Measurements from ENCODE around the gene JMJD8. TPM values are rescaled to one million over a fixed set of nuclear protein-coding genes. Genes with fewer than 3 reads are reported as not detected.

The JMJD8 gene
- total RNA-seq (2013): 24.9 TPM
- polyA plus RNA-seq (10 to 100 TPM; 28.7 to 45.3 (median 33.5) TPM), polyA minus RNA-seq (31.7 and 50.0 TPM in 2 replicates), total RNA-seq (4.5 to 20.4 (median 15.1) reads per million in 11 experiments)

- intact Hi-C loops (cut with micrococcal nuclease): loop anchor here (5.0 kb wide), 2 partner anchors 47 to 97 kb away; partner anchors contain the start of gene METTL26 (in 1 of the 2)
- WGBS (ENCODE audit: insufficient coverage): 1% methylated on average over 91 of the region's 91 CpGs
- H4K20me1 ChIP-seq (ENCODE audit: insufficient read depth, low read length): peaks cover 36% of the 10 kb centered on the region
- no peaks in the 10 kb centered on the region for H3K27me3 ChIP-seq (ENCODE audit: control insufficient read depth in 2 of 2, insufficient read depth in 2 of 2, low read length in 2 of 2)
- TF ChIP-seq CTCF (IDR thresholded peaks at IDR 0.05): no peak
- peak within 1 kb of the TSS; percentile 54 to 90 (median 88) for H3K27ac Mint-ChIP-seq
- H2AFZ ChIP-seq (ENCODE audit: insufficient read depth, low read depth, low read length, poor library complexity, severe bottlenecking): peak within 1 kb of the TSS; percentile 76
- DNase-seq: peak; percentile 94 to 97 (median 97)
- H3K9ac ChIP-seq (ENCODE audit: insufficient read depth, low read length, poor library complexity, severe bottlenecking): peak within 1 kb of the TSS; percentile 57
- peak within 1 kb of the TSS; percentile 48 to 69 for H3K27ac ChIP-seq (ENCODE audit: low read depth in 1 of 2, low read length in 2 of 2)
- H3K4me1 Mint-ChIP-seq: peaks cover 30% of the 10 kb centered on the region
- H3K4me2 ChIP-seq (replicated peaks; ENCODE audit: extremely low read depth, low read length, poor library complexity, severe bottlenecking): peak within 1 kb of the TSS; percentile 86
- no peaks in the 10 kb centered on the region for H3K9me3 Mint-ChIP-seq
- peak within 1 kb of the TSS; percentile 73 to 79 for H3K4me3 Mint-ChIP-seq
- peaks cover 20 to 21% of the 10 kb centered on the region in 2 donors for H3K36me3 ChIP-seq (replicated peaks in 1 of 2; ENCODE audit: control insufficient read depth in 1 of 2, insufficient read depth in 2 of 2, low read length in 2 of 2)
- H3K4me3 ChIP-seq (replicated peaks in 1 of 3; ENCODE audit: low read depth in 2 of 3, low read length in 3 of 3): peak within 1 kb of the TSS; percentile 41 to 78 (median 52)
- H3K4me1 ChIP-seq (ENCODE audit: control insufficient read depth in 1 of 2, insufficient read depth in 2 of 2, low read length in 2 of 2): peaks cover 41 to 66% of the 10 kb centered on the region in 2 donors
- peaks cover 33% of the 10 kb centered on the region for H3K79me2 ChIP-seq (ENCODE audit: insufficient read depth, low read length)
- H3K27me3 Mint-ChIP-seq (ENCODE audit: low read depth in 3 of 3): peaks cover 0 to 2% (median 0%) of the 10 kb centered on the region in 3 donors
- no peaks in the 10 kb centered on the region for H3K9me3 ChIP-seq (replicated peaks in 1 of 2; ENCODE audit: control insufficient read depth in 1 of 2, insufficient read depth in 1 of 2, low read length in 2 of 2)
- peaks cover 26 to 39% of the 10 kb centered on the region in 2 donors for H3K36me3 Mint-ChIP-seq
These were observed at the start of gene JMJD8 for GRCh38 chr16:684071-684794. TSS of gene JMJD8 (minus strand) at chr16:684334. CDS start at chr16:684319, 15 bp downstream.

- intact Hi-C loops (cut with micrococcal nuclease): no loop called here
- peaks cover 2% of the 10 kb centered on the region for H3K4me1 Mint-ChIP-seq
These were observed 49.5 kb upstream of the JMJD8 start for GRCh38 chr16:733382-734207.

More at GRCh38 chr16:733382-734207, 49.5 kb upstream of the JMJD8 start:
- Histone ChIP-seq H4K20me1 (ENCODE audit: insufficient read depth, low read length) (no peaks in the 10 kb centered on the region), H2AFZ (ENCODE audit: insufficient read depth, low read depth, low read length, poor library complexity, severe bottlenecking) (no peak overlapping the region), H3K4me2 (replicated peaks; ENCODE audit: extremely low read depth, low read length, poor library complexity, severe bottlenecking) (no peak overlapping the region), H3K9me3 (replicated peaks in 1 of 2; ENCODE audit: control insufficient read depth in 1 of 2, insufficient read depth in 1 of 2, low read length in 2 of 2) (no peaks in the 10 kb centered on the region), H3K4me3 (replicated peaks in 1 of 3; ENCODE audit: low read depth in 2 of 3, low read length in 3 of 3) (no peak overlapping the region), H3K36me3 (replicated peaks in 1 of 2; ENCODE audit: control insufficient read depth in 1 of 2, insufficient read depth in 2 of 2, low read length in 2 of 2) (peaks cover 58 to 82% of the 10 kb centered on the region in 2 donors), H3K27me3 (ENCODE audit: control insufficient read depth in 2 of 2, insufficient read depth in 2 of 2, low read length in 2 of 2) (peaks cover 0 to 5% of the 10 kb centered on the region in 2 donors), H3K9ac (ENCODE audit: insufficient read depth, low read length, poor library complexity, severe bottlenecking) (no peak overlapping the region), H3K79me2 (ENCODE audit: insufficient read depth, low read length) (no peaks in the 10 kb centered on the region), H3K4me1 (ENCODE audit: control insufficient read depth in 1 of 2, insufficient read depth in 2 of 2, low read length in 2 of 2) (peaks cover 1 to 2% of the 10 kb centered on the region in 2 donors), H3K27ac (ENCODE audit: low read depth in 1 of 2, low read length in 2 of 2) (no peak overlapping the region)
- Mint-ChIP-seq H3K9me3 (no peaks in the 10 kb centered on the region), H3K36me3 (peaks cover 53 to 73% of the 10 kb centered on the region in 2 donors), H3K27me3 (ENCODE audit: low read depth in 3 of 3) (peaks cover 3 to 12% (median 4%) of the 10 kb centered on the region in 3 donors), H3K4me3 (no peak overlapping the region), H3K27ac (no peak overlapping the region)
- DNase-seq: no peak
- WGBS (ENCODE audit: insufficient coverage): 93% methylated on average over 30 of the region's 34 CpGs
- no peak for TF ChIP-seq CTCF (IDR thresholded peaks at IDR 0.05)
